ENCODE results near the gene TASOR.

TASOR gene

DNA sequence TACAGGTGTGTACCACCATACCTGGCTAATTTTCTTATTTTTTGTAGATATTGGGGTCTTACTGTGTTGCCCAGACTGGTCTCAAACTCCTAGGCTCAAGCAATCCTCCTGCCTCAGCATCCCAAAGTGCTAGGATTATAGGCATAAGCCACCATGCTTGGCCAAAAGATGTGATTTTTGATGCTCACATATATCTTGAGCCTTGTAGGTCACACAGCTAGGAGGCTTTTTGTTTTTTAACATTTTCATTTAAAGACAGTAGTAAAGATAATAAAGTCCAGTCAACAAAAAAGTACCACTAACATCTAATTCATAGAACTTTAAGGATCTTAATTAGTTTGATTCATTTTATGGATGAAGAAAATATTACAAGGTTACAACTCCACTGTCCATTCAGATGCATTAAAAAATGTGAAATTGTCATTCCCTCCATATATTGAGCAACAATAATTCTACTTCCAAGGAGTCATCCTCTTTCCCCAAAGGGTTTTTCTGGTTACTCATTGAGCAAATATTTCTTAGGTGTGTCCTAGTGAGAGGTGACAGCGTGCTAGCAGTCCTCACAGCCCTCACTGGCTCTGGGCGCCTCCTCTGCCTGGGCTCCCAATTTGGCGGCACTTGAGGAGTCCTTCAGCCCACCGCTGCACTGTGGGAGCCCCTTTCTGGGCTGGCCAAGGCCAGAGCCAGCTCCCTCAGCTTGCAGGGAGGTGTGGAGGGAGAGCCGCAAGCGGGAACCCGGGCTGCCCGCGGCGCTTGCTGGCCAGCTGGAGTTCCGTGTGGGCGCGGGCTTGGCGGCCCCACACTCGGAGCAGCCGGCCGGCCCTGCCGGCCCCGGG is 8.3 kb upstream of the TASOR start:
- DNase-seq (ENCODE audit: low spot score) = no peak
- TF ChIP-seq, protein P1, sequence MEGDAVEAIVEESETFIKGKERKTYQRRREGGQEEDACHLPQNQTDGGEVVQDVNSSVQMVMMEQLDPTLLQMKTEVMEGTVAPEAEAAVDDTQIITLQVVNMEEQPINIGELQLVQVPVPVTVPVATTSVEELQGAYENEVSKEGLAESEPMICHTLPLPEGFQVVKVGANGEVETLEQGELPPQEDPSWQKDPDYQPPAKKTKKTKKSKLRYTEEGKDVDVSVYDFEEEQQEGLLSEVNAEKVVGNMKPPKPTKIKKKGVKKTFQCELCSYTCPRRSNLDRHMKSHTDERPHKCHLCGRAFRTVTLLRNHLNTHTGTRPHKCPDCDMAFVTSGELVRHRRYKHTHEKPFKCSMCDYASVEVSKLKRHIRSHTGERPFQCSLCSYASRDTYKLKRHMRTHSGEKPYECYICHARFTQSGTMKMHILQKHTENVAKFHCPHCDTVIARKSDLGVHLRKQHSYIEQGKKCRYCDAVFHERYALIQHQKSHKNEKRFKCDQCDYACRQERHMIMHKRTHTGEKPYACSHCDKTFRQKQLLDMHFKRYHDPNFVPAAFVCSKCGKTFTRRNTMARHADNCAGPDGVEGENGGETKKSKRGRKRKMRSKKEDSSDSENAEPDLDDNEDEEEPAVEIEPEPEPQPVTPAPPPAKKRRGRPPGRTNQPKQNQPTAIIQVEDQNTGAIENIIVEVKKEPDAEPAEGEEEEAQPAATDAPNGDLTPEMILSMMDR (IDR thresholded peaks at IDR 0.05; ENCODE audit: extremely low read depth, missing control alignments) = no peak

DNA sequence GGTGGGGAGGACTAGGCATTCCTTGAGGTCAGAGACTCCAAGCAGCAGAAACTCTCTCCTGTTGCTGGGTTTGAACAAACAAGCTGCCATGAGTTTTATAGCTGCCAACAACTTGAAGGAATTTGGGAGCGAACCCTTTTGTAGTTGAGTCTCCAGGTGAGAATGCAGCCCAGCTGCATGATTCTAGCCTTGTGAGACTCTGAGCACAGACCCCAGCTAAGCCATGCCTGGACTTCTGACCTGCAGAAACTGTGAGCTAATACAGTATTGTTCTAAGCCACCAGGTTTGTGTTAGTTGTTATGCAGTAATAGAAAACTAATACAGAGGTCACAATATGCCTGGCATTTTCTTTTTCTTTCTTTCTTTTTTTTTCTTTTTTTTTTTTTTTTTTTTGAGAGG is 6.2 kb upstream of the TASOR start:
- no peak for DNase-seq (ENCODE audit: low spot score)
- TF ChIP-seq, protein P1 (IDR thresholded peaks at IDR 0.05; ENCODE audit: extremely low read depth, missing control alignments) = no peak

DNA sequence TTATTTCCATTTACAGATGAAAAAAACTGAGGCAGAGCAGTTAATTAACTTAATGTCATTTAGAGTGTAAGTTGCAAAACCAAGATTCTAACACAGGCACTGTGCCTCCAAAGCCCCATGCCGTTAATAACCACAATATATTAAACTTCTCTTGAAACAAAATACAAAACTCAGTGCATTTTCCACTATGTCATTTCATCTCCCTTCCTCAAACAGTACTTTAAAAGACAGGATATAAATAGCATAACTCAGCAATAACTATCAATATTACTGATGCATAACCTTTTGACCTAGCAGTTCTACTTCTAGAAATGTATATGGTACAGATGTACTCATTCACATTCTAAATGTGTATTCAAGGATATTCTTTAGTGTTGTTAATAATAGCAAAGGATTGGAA is 5.1 kb upstream of the TASOR start:
- peak; percentile 66 for DNase-seq (ENCODE audit: low spot score)
- TF ChIP-seq, protein P1 (IDR thresholded peaks at IDR 0.05; ENCODE audit: extremely low read depth, missing control alignments) = no peak

DNA sequence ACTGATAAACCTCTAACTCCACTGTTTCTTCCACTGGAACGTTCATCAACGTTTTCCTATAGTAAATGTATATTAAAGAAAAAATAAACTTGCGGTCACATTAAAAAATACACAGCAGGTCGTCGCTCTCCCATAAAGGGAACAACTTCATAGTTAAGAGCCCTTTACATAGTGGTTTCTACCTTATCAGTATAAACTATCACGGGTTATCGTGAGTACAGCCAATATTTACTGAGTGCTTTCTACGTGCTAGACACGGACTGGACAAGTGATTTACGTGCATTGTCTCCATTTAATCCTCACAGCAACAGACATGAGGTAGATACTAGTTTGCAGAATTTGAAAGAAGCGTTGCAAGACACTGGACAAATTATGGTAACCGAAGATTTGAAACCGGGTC is 964 bp upstream of the TASOR start:
- no peak for DNase-seq (ENCODE audit: low spot score)
- TF ChIP-seq, protein P1 (IDR thresholded peaks at IDR 0.05; ENCODE audit: extremely low read depth, missing control alignments) = no peak

DNA sequence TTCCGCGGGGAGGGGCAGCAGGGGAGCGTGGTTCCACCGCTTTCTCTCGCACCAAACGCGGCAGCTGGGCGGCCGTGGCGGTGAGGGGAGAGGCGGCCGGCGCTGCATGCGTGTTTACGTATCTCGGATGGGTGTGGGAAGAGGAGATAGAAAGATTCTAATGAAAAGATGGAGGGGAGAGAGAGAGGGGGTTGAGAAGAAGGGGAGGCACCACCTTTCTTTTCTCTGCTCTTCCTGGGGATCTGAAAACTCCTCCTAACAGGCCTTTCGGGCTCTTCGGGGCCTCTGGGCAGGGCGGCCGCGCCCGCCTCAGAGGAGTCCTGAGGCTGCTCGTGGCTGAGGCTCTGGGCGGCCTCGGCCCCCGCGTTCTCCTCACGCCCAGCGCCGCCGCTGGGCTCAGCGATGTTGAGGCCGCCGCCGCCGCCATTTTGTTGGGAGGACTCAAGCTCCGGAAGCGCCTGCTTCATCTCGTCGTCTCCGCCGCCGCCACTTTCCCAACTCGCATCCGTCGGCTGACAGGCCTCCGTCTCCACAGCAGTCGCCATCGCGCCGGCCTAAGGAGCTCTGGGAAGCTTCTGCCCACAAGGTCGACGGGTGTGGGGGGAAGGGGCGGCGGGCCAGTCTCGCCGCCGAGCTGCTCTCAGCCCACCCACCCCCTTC is 473 bp downstream of the TASOR start:
- DNase-seq (ENCODE audit: low spot score) = peak; percentile 77
- TF ChIP-seq, protein P1 (IDR thresholded peaks at IDR 0.05; ENCODE audit: extremely low read depth, missing control alignments) = no peak

DNA sequence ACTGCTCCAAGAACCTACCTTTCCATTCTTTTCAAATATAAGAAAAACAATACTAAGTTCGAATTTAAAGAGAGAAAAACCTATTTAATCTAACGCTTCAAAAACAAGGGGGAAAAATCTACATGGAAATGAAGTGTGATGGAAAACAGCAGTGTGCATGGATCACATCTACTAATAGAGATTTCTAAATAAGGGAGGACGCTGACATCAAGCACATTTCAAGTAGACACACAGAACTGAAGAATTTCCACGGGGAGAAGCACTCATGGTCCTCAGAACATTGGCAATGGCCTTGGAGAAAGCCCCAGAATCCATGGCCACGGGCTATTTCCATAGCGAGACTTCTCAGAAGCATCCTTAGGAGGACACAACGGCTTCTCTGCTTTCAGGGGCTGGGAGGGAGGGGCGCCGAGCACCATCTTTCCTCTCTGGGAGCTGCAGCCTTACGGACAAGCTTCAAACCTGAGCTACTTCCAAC is 1.0 kb downstream of the TASOR start:
- DNase-seq (ENCODE audit: low spot score) = peak; percentile 21
- TF ChIP-seq, protein P1 (IDR thresholded peaks at IDR 0.05; ENCODE audit: extremely low read depth, missing control alignments) = no peak

DNA sequence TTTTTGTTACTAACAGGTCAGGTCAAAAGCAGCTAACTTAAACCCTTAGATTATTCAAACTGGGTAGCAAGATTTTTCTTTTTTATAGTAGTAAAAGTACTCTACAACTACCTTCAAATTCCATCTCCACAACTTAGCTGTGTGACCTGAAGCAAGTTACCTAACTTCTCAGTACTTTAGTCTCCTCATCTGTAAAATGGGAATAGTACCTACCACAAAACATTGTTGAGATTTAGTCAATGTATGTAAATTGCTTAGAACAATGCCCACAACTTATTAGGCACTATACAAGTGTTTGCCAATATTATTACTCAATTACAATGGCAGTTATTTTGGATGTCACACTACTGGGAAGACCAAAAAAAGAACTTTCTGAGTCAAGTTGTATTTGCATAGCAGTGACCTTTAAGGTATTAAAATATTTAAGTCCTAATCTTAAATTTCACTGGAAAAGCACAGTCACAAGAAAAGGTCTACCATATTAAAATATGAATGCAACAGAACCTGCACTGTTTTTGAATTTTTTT is 2.9 kb downstream of the TASOR start:
- DNase-seq (ENCODE audit: low spot score) = no peak
- TF ChIP-seq, protein P1 (IDR thresholded peaks at IDR 0.05; ENCODE audit: extremely low read depth, missing control alignments) = no peak

Measured in GM20000 (cell line).